Measurements from ENCODE around the gene DPPA2.

DPPA2 gene

GRCh38 chr3:109313061-109313460, 3.3 kb downstream of the DPPA2 start:
- H3K27me3 Mint-ChIP-seq (ENCODE audit: low read depth, poor library complexity), result no peaks in the 10 kb centered on the region
- H3K9me3 Mint-ChIP-seq, result no peaks in the 10 kb centered on the region
- DNase-seq, result no peak
- peak overlapping the region; percentile 18 for H3K27ac Mint-ChIP-seq
- H3K4me1 Mint-ChIP-seq, result peaks cover 28% of the 10 kb centered on the region
- peaks cover 13% of the 10 kb centered on the region for H3K36me3 Mint-ChIP-seq (ENCODE audit: low read depth)
- H3K4me3 Mint-ChIP-seq, result no peak overlapping the region
- TF ChIP-seq, protein P1, sequence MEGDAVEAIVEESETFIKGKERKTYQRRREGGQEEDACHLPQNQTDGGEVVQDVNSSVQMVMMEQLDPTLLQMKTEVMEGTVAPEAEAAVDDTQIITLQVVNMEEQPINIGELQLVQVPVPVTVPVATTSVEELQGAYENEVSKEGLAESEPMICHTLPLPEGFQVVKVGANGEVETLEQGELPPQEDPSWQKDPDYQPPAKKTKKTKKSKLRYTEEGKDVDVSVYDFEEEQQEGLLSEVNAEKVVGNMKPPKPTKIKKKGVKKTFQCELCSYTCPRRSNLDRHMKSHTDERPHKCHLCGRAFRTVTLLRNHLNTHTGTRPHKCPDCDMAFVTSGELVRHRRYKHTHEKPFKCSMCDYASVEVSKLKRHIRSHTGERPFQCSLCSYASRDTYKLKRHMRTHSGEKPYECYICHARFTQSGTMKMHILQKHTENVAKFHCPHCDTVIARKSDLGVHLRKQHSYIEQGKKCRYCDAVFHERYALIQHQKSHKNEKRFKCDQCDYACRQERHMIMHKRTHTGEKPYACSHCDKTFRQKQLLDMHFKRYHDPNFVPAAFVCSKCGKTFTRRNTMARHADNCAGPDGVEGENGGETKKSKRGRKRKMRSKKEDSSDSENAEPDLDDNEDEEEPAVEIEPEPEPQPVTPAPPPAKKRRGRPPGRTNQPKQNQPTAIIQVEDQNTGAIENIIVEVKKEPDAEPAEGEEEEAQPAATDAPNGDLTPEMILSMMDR (IDR thresholded peaks at IDR 0.05), result no peak

DNA sequence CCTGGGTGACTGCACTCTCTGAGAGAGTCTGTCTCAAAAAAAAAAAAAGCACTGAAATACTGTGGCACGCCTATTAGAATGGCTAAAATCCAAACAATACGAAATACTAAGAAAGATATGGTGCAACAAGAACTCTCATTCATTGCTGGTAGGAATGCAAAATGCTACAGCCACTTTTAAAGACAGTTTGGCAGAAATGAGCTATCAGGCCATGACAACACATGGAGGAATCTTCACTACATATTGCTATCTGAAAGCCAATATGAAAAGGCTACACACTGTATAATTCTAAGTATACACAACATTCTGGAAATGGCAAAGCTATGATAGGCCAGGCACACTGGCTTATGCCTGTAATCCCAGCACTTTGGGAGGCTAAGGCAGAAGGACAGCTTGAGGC, 18.8 kb downstream of the DPPA2 start:
- H3K27ac Mint-ChIP-seq, result no peak overlapping the region
- no peaks in the 10 kb centered on the region for H3K36me3 Mint-ChIP-seq (ENCODE audit: low read depth)
- TF ChIP-seq, protein P1 (IDR thresholded peaks at IDR 0.05), result no peak
- H3K9me3 Mint-ChIP-seq, result no peaks in the 10 kb centered on the region
- H3K27me3 Mint-ChIP-seq (ENCODE audit: low read depth, poor library complexity), result no peaks in the 10 kb centered on the region
- H3K4me3 Mint-ChIP-seq, result no peak overlapping the region
- DNase-seq, result no peak
- H3K4me1 Mint-ChIP-seq, result no peaks in the 10 kb centered on the region

- H3K36me3 Mint-ChIP-seq (ENCODE audit: low read depth), result no peaks in the 10 kb centered on the region
- TF ChIP-seq, protein P1 (IDR thresholded peaks at IDR 0.05), result no peak
- no peak overlapping the region for H3K27ac Mint-ChIP-seq
- H3K4me1 Mint-ChIP-seq, result peaks cover 7% of the 10 kb centered on the region
- no peak overlapping the region for H3K4me3 Mint-ChIP-seq
- DNase-seq, result no peak
- no peaks in the 10 kb centered on the region for H3K9me3 Mint-ChIP-seq
- H3K27me3 Mint-ChIP-seq (ENCODE audit: low read depth, poor library complexity), result no peaks in the 10 kb centered on the region
Observed at GRCh38 chr3:109284071-109284470, 32.2 kb downstream of the DPPA2 start.

DNA sequence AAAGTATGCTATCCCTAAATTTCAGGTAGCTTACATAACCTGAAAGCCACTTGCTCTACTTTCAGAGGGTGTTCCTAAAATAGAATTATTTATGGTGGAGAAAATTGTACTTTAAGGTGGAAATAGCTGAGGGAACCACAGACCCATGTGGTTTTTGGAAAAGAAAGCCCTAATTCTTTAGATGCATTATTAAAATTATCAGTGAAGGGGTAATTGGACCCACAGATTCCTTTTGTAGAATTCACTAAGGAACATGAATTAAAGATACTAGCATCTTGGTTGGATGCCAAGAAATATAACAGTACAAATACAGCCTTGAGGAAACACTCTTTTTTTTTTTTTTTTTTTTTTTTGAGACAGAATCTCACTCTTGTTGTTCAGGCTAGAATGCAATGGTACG, 37.8 kb downstream of the DPPA2 start:
- Mint-ChIP-seq H3K9me3 (no peaks in the 10 kb centered on the region), H3K4me1 (peaks cover 18% of the 10 kb centered on the region), H3K36me3 (ENCODE audit: low read depth) (no peaks in the 10 kb centered on the region), H3K27me3 (ENCODE audit: low read depth, poor library complexity) (peaks cover 3% of the 10 kb centered on the region), H3K4me3 (no peak overlapping the region), H3K27ac (no peak overlapping the region)
- DNase-seq, result no peak
- TF ChIP-seq, protein P1 (IDR thresholded peaks at IDR 0.05), result no peak

GRCh38 chr3:109278141-109278540, 38.2 kb downstream of the DPPA2 start:
- TF ChIP-seq, protein P1 (IDR thresholded peaks at IDR 0.05), result no peak
- H3K27ac Mint-ChIP-seq, result no peak overlapping the region
- H3K27me3 Mint-ChIP-seq (ENCODE audit: low read depth, poor library complexity), result peaks cover 3% of the 10 kb centered on the region
- peaks cover 18% of the 10 kb centered on the region for H3K4me1 Mint-ChIP-seq
- no peaks in the 10 kb centered on the region for H3K9me3 Mint-ChIP-seq
- H3K36me3 Mint-ChIP-seq (ENCODE audit: low read depth), result no peaks in the 10 kb centered on the region
- H3K4me3 Mint-ChIP-seq, result no peak overlapping the region
- DNase-seq, result no peak

DNA sequence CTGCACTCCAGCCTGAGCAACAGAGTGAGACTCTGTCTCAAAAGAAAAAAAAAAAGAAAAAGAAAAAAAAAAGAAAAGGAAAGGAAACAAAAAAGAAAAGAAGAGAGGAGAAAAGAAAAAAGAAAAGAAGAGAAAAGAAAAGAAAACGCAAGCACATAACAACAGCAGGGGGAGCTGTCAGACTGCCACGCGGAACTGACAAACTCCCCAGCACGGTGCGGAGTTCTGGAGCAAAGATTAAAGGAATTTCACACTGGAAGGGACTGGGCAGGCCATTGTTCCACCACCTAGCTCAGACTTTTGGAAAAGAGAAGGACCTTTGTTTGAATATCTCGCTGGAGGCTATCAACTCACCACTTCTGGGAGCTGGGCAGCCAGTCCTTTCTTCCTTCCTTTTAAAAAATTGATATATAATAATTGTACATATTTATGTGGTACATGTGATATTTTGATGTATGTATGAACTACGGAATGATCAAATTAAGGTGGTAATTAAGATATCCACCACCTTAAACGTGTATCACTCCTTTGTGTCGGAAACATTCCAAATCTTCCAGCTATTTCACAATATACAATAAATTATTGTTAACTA, 40.5 kb downstream of the DPPA2 start:
- TF ChIP-seq, protein P1 (IDR thresholded peaks at IDR 0.05), result peak; percentile 71
- DNase-seq, result peak; percentile 60
- Mint-ChIP-seq H3K9me3 (no peaks in the 10 kb centered on the region), H3K36me3 (ENCODE audit: low read depth) (no peaks in the 10 kb centered on the region), H3K4me3 (no peak overlapping the region), H3K27ac (no peak overlapping the region), H3K4me1 (peaks cover 18% of the 10 kb centered on the region), H3K27me3 (ENCODE audit: low read depth, poor library complexity) (peaks cover 3% of the 10 kb centered on the region)
